HuH-7 (cell line): Measurements from ENCODE around the gene SPART.

ENCODE experiments used
- DNase-seq: peaks from one replicate; pipeline ENCODE4 v3.0.0; 2011; ENCODE audit warnings: low spot score

The SPART gene

DNA sequence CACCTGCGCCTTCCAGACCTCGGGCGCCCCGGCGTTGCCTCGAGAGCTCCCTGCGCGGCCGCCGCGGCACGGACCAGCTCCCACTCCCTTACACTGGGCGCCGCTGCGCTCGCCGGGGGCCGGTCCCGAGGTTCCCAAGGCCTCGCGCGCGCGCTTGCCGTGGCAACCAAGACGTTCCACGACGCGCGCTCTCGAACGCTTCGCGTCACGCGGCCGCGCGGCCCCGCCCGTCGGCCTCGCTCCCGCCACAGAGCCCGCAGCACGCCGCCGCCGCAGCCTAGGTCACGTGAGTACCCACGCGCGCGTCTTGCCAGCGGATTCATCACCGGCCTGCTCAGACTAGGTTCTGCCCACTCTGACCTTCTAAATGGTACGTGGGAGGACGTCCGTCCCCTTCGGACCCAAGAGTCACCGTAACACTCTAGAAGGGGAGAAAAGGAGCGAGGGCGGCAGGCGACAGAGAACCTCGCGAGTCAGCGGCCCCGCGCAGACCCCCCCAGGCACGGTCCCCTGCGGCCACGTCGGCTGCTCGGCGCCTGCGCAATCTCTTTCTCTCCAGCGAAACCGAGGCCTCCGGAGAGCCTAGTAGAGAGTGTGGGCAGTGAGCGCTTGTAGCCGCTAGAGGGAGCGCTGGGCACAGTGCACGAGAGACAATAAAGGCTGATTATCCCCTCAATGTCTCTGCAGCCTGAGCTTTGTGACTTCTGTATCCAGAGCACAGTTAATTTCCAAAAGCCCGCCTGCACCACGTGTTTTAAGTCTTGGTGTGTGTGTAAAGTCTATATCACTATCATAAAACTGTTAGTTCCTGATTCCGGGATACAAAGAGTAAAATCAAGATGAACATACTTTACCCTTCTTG, at the start of gene SPART:
Gene SPART, minus strand, starts transcription at position 173 of the 862 bp plus-strand sequence. CDS start 10,564 bp downstream, outside the sequence.
- DNase-seq, result peak; percentile 15

GRCh38 chr13:36395280-36395679, 49.1 kb upstream of the SPART start:
- DNase-seq, result no peak

DNA sequence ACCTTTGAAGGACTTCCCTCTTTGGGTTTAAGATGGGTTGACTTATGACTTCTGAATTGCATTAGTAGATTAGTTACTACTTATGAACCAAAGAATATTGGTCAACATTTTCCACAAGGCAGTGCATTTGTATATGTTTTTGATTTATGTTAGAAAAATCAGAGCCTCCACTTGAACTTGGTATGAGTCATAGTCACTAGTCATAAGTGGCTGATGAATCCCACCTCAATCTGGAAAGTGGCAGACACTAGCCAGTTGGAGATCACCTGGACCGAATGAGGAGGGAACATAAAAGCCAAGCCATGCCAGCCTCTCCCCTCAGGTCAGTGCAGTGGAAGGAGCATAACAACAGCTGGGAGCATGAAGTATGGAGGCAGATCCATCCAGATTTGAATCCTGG, 39.3 kb upstream of the SPART start:
- no peak for DNase-seq

DNA sequence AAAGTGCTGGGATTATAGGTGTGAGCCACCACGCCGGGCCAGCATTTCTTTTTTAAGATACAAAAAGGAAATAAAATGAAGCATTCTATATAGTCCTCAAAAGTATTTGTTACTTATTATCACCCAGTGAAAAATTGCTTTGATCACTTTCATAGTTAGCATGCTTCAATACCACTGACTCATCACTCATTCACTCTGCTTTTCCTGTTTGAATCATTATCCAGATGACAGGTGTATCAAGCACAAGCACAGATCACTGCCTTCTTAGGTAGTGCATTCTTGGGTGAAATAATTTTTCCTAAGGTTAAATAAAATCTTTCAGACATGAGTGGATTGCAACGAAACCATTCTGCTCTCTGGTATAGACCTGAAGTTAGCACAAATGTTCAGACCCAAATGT, 35.8 kb upstream of the SPART start:
- DNase-seq, result no peak

DNA sequence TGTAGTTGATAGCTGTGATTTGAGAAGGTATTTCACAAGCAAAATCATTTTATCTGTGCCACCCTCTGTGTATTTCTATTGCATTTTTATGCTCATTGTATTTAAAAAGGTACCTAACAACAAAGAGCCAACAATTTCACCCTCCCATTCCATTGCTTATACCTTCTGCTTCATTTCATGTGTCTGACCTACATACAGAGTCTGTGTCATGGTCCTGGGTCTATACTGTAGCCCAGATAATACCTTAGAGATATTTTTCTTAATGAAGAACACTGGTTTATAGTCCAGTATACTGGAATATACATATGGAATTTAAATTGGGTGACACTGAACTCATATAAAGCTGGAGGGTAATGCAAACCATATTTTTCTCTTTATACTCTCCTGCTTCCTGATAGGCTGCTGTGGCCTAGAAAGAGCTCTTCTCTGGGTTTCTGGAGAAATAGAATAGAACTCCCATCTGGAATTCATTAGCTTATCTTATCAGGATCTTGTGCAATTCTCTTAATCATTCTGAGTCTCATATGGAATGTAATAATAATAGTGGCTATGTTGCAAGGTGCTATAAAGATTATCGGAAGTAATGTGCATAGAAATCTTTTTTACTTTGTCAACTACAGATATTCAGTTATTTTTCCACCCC, 31.8 kb upstream of the SPART start:
- no peak for DNase-seq

DNA sequence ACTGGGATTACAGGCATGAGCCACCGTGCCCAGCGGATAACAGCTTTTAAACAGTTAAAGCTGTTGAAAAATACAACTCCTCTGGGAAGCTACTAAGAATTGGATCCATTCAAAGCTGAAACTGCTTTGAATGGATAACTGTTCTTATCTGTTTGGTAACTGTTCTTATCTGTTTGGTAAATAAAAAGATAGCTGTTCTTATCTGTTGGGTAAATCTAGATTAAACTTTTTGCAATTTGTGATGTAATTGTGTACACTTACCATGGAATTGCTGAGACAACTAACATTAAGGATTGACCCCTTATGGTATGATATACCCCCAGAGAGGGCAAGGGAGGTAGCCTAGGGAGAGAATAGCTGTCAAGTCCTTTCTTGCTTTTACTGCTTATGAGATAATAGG, 27.9 kb upstream of the SPART start:
- DNase-seq, result no peak

GRCh38 chr13:36371185-36371584, 25.0 kb upstream of the SPART start:
- no peak for DNase-seq

- no peak for DNase-seq
These were observed 23.9 kb upstream of the SPART start for GRCh38 chr13:36370108-36370429.

- DNase-seq, result no peak
These were observed 23.3 kb upstream of the SPART start for GRCh38 chr13:36369268-36370107.

DNA sequence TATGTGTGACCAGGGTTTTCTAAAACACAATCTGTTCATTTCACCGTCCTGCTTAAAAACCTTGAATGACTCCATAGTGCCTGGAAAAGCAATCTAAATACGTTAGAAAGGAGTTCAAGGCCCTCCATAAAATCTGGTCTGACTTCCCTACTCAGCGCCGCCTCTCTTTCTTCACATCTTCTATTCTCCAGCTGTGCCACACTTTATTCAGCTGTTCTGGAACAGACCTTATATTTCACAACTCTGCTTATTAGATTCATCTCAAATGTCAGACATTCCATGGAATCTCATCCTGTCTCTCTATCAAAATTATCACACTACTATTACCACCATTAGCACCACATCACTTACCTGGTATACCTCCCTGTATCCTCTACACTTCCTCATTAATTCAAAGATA, 19.8 kb upstream of the SPART start:
- no peak for DNase-seq

DNA sequence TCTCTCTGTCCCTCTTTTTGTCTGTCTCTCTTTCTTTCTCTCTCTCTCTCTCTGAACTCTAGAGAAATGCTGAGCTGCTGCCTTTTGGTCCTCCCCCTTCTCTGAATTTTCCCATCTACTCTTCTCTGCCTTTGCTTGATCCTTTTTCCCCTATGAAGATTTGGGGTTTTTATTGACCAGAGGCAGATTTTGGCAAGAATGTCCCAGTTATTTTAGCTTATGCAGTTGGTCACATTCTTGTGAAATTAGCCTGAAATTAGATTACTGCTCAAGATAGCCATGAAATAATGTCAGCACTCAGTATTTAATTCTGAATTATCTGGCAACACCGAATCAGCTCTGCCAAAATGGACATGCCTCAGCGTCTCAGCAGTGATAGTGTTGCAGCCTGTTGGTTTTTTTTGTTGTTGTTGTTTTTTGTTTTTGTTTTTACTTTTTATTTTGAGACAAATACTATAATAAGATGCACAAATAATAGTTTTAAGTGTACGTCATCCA, 17.2 kb upstream of the SPART start:
- DNase-seq, result no peak

DNA sequence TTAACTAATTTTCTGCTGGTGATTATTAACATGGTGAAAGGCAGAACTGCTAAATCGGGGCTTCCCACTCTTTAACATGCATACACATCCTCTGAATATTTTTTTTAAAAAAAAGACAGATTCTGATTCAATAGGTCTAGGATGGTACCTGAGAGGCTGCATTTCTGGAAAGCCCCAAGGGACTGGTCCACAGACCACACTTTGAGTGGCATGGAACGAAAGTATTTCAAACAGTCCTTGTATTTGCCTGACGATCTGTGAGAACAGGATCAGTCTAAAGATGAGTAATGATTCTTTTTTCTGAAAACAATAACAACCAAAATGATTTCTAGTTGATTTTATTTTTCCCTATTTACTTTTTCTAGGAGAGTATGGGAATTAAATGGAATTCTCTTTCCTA, 16.7 kb upstream of the SPART start:
- DNase-seq, result no peak

- no peak for DNase-seq
These were observed 16.1 kb upstream of the SPART start for GRCh38 chr13:36362251-36362650.

GRCh38 chr13:36360903-36361302, 14.7 kb upstream of the SPART start:
- no peak for DNase-seq

DNA sequence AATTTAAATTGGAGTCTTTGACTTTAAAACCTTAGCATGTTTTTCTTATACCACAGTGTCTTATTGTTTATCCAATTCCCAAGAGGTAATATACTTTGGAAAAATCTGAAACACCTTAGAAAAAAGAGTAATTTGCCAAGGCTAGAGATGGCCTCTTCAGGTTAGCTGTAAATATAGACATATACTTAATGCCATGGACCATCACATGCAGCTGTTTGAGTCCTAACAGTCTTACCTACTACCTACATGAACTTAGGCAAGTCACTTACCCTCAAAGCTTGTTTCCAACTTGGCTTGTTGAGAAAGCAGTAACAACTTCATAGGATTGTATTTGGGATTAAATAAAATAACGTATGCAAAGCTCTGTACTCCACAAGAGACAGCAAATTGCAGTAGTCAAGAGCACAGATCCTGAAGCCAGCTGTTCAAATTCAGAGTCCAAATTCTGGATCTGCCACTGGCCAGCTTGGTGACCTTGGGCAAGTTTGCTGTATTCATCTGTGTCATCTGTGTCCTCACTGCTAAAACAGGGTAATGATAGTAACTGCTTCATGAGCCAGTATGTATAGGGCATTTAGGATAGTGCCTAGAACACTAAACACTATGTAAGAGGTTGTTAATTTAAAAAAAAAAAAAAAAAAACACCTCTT, 13.2 kb upstream of the SPART start:
- DNase-seq, result no peak

- DNase-seq, result no peak
These were observed 12.1 kb upstream of the SPART start for GRCh38 chr13:36358175-36358718.

- DNase-seq, result no peak
These were observed 11.5 kb upstream of the SPART start for GRCh38 chr13:36357692-36358091.

DNA sequence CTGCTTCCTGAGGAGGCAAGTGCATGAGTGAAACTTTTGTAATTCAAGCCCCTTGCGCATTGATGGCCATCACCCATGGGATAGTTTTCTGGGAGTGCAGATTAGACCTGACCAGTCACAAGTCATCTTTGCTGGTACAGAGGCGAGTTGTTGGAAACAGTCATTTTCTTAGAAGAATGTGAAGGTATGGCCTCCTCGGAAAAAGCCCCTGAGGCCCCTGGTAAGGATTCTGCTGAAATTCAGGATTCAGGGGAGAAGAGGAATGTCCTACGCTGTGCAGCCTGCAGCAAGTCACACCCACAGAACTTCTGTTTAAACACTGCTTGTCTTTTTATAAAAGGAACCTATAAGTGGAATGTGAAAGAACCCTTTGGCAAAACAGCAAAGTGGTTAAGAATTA, 11.0 kb upstream of the SPART start:
- no peak for DNase-seq

- DNase-seq, result no peak
These were observed 9.9 kb upstream of the SPART start for GRCh38 chr13:36356058-36356457.

DNA sequence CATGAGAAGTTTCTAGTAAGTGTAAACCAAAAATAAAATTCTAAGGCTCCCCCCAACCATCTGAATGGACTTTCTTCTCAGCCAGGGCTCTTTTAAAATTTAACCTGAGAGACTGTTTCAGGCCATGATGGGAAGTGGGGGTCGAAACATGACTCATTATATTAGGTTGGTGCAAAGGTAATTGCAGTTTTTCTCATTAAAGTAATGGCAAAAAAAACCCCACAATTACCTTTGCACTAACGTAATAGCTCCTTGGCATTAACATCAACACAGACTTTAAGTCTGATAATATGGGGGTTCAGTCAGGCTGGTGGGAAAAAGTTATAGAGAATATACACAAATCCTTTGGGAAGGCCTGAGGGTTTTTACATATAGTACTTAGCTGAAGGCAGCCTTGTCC, 9.4 kb upstream of the SPART start:
- DNase-seq, result no peak

GRCh38 chr13:36354842-36355623, 8.8 kb upstream of the SPART start:
- no peak for DNase-seq
